Tibial nerve (tissue), 4 donors: ENCODE data around the gene TESMIN. TPM values are rescaled to one million over a fixed set of nuclear protein-coding genes. Genes with fewer than 3 reads are reported as not detected.

Source experiments
- DNase-seq, 2 donors: peaks; one replicate each; pipeline ENCODE4 v3.0.0-alpha.2; 2019; ENCODE audit warnings: low spot score in 2 of 2
- H3K27ac ChIP-seq, 4 donors: fragments of 200-600 bp; sonication (generic) in 3 of 4; one replicate each; pipeline ENCODE4 v1.5.1; 2017 to 2019; ENCODE audit warnings: mild to moderate bottlenecking in 1 of 4
- H3K27me3 ChIP-seq, 2 donors: fragments of 200-600 bp; sonication (generic) in 1 of 2; one replicate each; pipeline versions ENCODE4 v1.5.1 to v1.6.0; 2017 to 2019
- H3K36me3 ChIP-seq, 3 donors: fragments of 200-600 bp; sonication (generic); one replicate each; pipeline ENCODE4 v1.5.1; 2018 to 2019
- H3K4me1 ChIP-seq, 4 donors: fragments of 200-600 bp; sonication (generic) in 3 of 4; one replicate each; pipeline ENCODE4 v1.5.1; 2017 to 2019
- H3K4me3 ChIP-seq, 4 donors: fragments of 200-600 bp; sonication (generic) in 3 of 4; one replicate each; pipeline ENCODE4 v1.5.1; 2017 to 2019; ENCODE audit warnings: mild to moderate bottlenecking in 1 of 4, moderate library complexity in 1 of 4
- H3K9me3 ChIP-seq, 4 donors: fragments of 200-600 bp; sonication (generic) in 3 of 4; one replicate each; pipeline ENCODE4 v1.5.1; 2017 to 2019
- CTCF ChIP-seq, 5 experiments: fragments of 200-600 bp in 3 of 5; fragments of 450-650 bp in 2 of 5; sonication (generic) in 3 of 5; IDR thresholded peaks; one replicate each; pipeline ENCODE4 v1.5.1; 2016 to 2019; ENCODE audit warnings: antibody characterized with exemption in 5 of 5, mild to moderate bottlenecking in 3 of 5, moderate library complexity in 2 of 5
- EP300 ChIP-seq, 2 donors: sonication (generic); formaldehyde crosslinking; IDR thresholded peaks; one replicate each; pipeline ENCODE4 v1.6.1; 2017; ENCODE audit warnings: antibody characterized with exemption in 2 of 2, mild to moderate bottlenecking in 1 of 2
- POLR2A ChIP-seq, 2 donors: fragments of 450-650 bp; IDR thresholded peaks; one replicate each; pipeline ENCODE4 v1.6.1; 2017; ENCODE audit warnings: antibody characterized with exemption in 2 of 2, mild to moderate bottlenecking in 2 of 2, moderate library complexity in 2 of 2
- WGBS, 2 donors: methylation state at CpG; one replicate each; pipeline ENCODE4 v1.1.5; 2018; 5-methylcytosine and 5-hydroxymethylcytosine counted together
- total RNA-seq, 4 donors: library from RNA; depleted of rRNA; stranded (reverse); fragments of >200 nt; gene quantifications; one replicate each; pipeline ENCODE4 v1.1.0, GENCODE V29; 2016

Gene TESMIN
- total RNA-seq, 4 donors from 2014 or later, result 0.42 TPM; not detected in 3

DNA sequence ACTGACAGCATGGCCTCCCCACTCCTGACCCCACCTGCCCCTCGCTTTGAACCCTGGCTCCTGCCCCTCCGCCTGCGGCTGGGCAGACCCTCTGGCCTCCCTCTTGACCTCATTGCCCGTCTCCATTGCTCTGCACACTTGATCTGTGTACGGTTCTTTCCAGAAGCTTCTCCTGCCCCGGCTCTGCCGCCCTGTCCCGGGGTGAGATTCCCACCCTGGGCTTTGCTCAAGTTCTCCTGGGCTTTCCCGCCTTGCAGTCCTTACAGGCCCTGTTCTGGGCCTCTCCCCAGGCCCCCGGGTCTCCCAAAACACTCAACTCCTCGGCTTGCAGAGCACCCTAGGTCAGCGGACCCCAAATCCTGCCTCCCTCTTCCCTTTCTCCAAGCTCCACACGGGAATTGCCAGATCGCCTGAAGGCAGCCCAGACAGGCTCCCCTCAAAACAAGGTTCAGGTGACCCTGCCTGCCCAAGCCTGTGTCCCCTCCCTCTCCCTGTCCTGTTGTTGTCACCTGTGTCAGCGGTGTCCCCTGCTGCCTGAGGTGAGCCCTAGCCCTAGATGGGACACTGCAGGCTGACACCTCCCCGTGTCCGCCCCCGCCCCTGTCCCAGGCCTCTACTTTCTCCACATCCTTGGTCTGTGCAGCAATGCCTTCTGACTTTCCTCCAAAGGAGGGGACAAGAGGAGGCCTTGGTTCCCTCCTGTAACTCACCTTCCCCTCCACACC is 65.5 kb downstream of the TESMIN start:
- Histone ChIP-seq H3K27ac (no peak overlapping the region), H3K27me3 (peaks cover 0 to 62% of the 10 kb centered on the region in 2 donors), H3K9me3 (no peaks in the 10 kb centered on the region), H3K36me3 (no peaks in the 10 kb centered on the region), H3K4me1 (peaks cover 0 to 16% (median 3%) of the 10 kb centered on the region in 4 donors), H3K4me3 (no peak overlapping the region)
- DNase-seq, result no peak
- 91 to 92% methylated on average over 18 of the region's 18 CpGs for WGBS, 2 donors
- TF ChIP-seq POLR2A (IDR thresholded peaks at IDR 0.05), result no peak
- no peak for TF ChIP-seq EP300 (IDR thresholded peaks at IDR 0.05)
- TF ChIP-seq CTCF (IDR thresholded peaks at IDR 0.05), result no peak

DNA sequence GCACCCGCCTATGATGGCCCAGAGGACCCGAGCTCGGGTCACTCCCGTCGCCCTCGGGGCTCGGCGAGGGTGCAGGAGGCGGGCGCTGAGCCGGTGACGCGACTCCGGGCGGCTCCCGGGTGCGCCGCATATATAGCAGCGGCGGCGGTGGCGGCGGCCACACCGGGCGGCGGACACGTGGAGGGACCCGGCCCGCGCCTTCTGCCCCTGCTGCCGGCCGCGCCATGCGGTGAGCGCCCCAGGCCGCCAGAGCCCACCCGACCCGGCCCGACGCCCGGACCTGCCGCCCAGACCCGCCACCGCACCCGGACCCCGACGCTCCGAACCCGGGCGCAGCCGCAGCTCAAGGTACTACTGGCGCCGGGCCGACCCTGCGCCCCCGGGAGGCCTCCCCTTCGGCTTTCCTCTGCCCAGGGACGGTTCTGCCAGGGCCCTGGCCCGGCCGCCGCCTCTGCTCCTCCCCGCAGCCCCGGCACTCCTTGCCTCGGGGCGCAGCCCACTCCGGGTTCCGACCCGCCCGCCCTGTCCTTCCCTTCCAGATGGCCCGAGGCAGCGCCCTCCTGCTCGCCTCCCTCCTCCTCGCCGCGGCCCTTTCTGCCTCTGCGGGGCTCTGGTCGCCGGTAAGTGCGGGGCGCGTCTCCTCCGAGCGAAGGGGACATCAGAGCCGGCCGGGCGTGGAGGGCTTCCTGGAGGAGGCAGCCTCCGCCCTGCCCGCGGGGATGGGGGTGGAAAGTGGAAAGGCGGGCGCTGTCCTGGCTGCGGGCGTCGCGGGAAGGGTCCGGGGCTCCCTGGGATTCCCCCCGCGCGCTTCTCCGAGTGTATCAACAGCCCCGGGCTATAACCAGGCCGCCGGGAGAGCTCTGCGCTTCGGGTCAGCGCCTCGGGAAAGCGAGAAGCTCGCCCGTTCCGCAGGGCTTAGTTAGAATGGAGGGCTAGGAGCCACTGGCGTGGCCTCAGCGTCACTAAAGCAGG is 66.6 kb downstream of the TESMIN start, which contains the start of gene GAL:
Gene GAL (plus strand): TSS at position 160 of the 972 bp plus-strand sequence. CDS start 380 bp downstream, at position 540.
- Histone ChIP-seq H3K9me3 (no peaks in the 10 kb centered on the region), H3K36me3 (no peaks in the 10 kb centered on the region), H3K4me3 (peak within 1 kb of the TSS; percentile 4 to 46 (median 24)), H3K4me1 (peaks cover 0 to 16% (median 3%) of the 10 kb centered on the region in 4 donors), H3K27me3 (peaks cover 0 to 57% of the 10 kb centered on the region in 2 donors), H3K27ac (no peak within 1 kb of the TSS)
- TF ChIP-seq EP300 (IDR thresholded peaks at IDR 0.05), result no peak
- TF ChIP-seq POLR2A (IDR thresholded peaks at IDR 0.05), result no peak
- TF ChIP-seq CTCF (IDR thresholded peaks at IDR 0.05), result no peak
- WGBS, 2 donors, result 11 to 17% methylated on average over 33 to 57 of the region's 113 CpGs
- DNase-seq, result no peak

- DNase-seq, result no peak
- no peaks in the 10 kb centered on the region for H3K9me3 ChIP-seq
- H3K36me3 ChIP-seq, result no peaks in the 10 kb centered on the region
- 27 to 36% methylated on average over 13 to 32 of the region's 37 CpGs for whole genome bisulfite sequencing, 2 donors
- peaks cover 0 to 16% (median 3%) of the 10 kb centered on the region in 4 donors for H3K4me1 ChIP-seq
- no peak overlapping the region for H3K27ac ChIP-seq
- H3K27me3 ChIP-seq, result peaks cover 0 to 55% of the 10 kb centered on the region in 2 donors
- peak overlapping the region in 1 of 4 donors; percentile 4 for H3K4me3 ChIP-seq
- TF ChIP-seq EP300 (IDR thresholded peaks at IDR 0.05) (no peak), CTCF (IDR thresholded peaks at IDR 0.05) (no peak), POLR2A (IDR thresholded peaks at IDR 0.05) (no peak)
These were observed 67.6 kb downstream of the TESMIN start for GRCh38 chr11:68683536-68684384.

GRCh38 chr11:68683121-68683520 is 68.2 kb downstream of the TESMIN start:
- WGBS, 2 donors, result 80 to 82% methylated on average over 5 to 7 of the region's 7 CpGs
- Histone ChIP-seq H3K36me3 (no peaks in the 10 kb centered on the region), H3K4me1 (peaks cover 0 to 16% (median 3%) of the 10 kb centered on the region in 4 donors), H3K9me3 (no peaks in the 10 kb centered on the region), H3K27me3 (peaks cover 0 to 49% of the 10 kb centered on the region in 2 donors), H3K27ac (no peak overlapping the region), H3K4me3 (no peak overlapping the region)
- TF ChIP-seq CTCF (IDR thresholded peaks at IDR 0.05), result no peak
- TF ChIP-seq POLR2A (IDR thresholded peaks at IDR 0.05), result no peak
- TF ChIP-seq EP300 (IDR thresholded peaks at IDR 0.05), result no peak
- no peak for DNase-seq
